ENCODE data around the gene IRF2BP1.

DNA sequence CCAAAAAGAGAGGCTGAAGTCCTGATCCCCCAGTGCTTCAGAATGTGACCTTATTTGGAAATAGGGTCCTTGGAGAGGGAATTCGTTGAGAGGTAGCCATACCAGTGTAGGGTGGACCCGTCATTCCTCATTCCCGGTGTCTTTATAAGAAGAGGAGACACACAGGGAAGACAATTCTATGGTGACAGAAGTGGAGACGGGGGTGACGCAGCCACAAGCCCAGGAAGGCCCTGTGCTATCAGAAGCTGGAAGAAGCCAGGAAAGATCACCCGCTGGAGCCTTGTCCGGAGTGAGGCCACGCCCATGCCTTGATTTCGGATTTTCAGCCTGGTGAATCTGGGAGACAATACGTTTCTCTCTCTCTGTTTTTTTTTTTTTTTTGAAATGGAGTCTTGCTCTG lies 19.1 kb upstream of the IRF2BP1 start:
- TF ChIP-seq POLR2A (IDR thresholded peaks at IDR 0.05), result no peak
- TF ChIP-seq, protein P1, sequence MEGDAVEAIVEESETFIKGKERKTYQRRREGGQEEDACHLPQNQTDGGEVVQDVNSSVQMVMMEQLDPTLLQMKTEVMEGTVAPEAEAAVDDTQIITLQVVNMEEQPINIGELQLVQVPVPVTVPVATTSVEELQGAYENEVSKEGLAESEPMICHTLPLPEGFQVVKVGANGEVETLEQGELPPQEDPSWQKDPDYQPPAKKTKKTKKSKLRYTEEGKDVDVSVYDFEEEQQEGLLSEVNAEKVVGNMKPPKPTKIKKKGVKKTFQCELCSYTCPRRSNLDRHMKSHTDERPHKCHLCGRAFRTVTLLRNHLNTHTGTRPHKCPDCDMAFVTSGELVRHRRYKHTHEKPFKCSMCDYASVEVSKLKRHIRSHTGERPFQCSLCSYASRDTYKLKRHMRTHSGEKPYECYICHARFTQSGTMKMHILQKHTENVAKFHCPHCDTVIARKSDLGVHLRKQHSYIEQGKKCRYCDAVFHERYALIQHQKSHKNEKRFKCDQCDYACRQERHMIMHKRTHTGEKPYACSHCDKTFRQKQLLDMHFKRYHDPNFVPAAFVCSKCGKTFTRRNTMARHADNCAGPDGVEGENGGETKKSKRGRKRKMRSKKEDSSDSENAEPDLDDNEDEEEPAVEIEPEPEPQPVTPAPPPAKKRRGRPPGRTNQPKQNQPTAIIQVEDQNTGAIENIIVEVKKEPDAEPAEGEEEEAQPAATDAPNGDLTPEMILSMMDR (IDR thresholded peaks at IDR 0.05), result no peak

Data from thyroid gland (tissue), 4 donors.